ENCODE data around the gene FBXO27.

GRCh38 chr19:39014037-39014436 is 18.3 kb downstream of the FBXO27 start:
- TF ChIP-seq CTCF (conservative IDR thresholded peaks at IDR 0.05 in 1 of 2, IDR thresholded peaks at IDR 0.05 in 1 of 2; ENCODE audit: low read depth in 1 of 2, low read length in 2 of 2) = no peak
- no peak for TF ChIP-seq EZH2 (IDR thresholded peaks at IDR 0.05; ENCODE audit: low read length, missing control alignments)
